Activated naive CD4-positive, alpha-beta T cell treated with anti-CD3 and anti-CD28 coated beads, Interleukin-2, amount 50 U/mL, for 24 hours (primary cell): ENCODE measurements around the gene ANKRD40CL.
"Not testable (repeated sequence)": the region's sequence is repeated elsewhere in the genome, so short reads cannot be mapped to it uniquely, and the experiment has no call there.

Source experiments
- H3K27ac Mint-ChIP-seq: one replicate; pipeline ENCODE4 v1.8.0; 2021; ENCODE audit warnings: mild to moderate bottlenecking, mixed read lengths
- H3K27me3 Mint-ChIP-seq: one replicate; pipeline ENCODE4 v1.8.0; 2021; ENCODE audit warnings: mixed read lengths
- H3K36me3 Mint-ChIP-seq: one replicate; pipeline ENCODE4 v1.8.0; 2021; ENCODE audit warnings: mixed read lengths
- H3K4me1 Mint-ChIP-seq: one replicate; pipeline ENCODE4 v1.8.0; 2021; ENCODE audit warnings: mixed read lengths
- H3K4me3 Mint-ChIP-seq: one replicate; pipeline ENCODE4 v1.8.0; 2021; ENCODE audit warnings: mild to moderate bottlenecking, mixed read lengths
- H3K9me3 Mint-ChIP-seq: one replicate; pipeline ENCODE4 v1.8.0; 2021; ENCODE audit warnings: mixed read lengths

Gene ANKRD40CL, protein sequence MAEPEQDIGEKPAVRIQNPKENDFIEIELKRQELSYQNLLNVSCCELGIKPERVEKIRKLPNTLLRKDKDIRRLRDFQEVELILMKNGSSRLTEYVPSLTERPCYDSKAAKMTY

DNA sequence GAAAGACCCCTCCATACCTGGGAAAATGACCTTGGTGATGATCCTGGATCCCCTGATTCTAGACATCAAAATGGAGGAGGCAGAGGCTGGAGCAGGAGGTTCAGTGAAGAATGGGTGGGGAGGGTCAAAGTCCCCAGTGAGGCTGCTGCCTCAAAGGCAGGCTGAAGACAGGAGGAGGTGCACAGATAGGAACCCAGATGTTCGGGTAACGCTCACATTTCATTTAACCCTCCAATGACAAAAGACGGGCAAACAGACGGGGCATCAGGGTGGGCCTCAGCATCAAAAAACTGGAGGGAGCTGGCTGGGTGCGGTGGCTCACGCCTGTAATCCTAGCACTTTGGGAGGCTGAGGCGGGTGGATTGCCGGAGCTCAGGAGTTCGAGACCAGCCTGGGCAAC is at the start of gene ANKRD40CL:
Gene ANKRD40CL (minus strand): TSS at position 73 of the 400 bp plus-strand sequence. CDS start 605 bp downstream, outside the sequence.
- no peaks in the 10 kb centered on the region for H3K36me3 Mint-ChIP-seq
- H3K27ac Mint-ChIP-seq, result no peak within 1 kb of the TSS
- H3K4me1 Mint-ChIP-seq, result peaks cover 17% of the 10 kb centered on the region
- H3K4me3 Mint-ChIP-seq, result no peak within 1 kb of the TSS
- no peaks in the 10 kb centered on the region for H3K27me3 Mint-ChIP-seq
- no peaks in the 10 kb centered on the region for H3K9me3 Mint-ChIP-seq

DNA sequence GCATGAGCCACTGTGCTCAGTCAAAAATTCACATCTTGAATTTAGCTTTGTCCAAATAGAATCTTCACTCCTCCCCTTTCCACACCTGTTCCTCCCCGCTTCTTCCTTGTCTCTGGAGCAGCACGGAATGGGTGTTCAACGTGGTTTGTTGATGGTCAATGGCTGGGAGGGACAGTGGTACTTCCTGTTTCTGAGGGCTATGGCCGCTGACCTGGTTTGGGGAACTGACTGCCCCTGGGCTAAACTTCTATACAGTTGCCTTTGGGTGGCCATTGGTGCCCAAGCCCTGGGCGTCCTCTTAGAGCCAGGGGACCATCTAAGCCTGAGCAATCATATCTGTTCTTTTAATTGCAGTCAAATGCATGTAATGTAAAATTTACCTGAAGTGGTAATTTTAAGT is 49.0 kb upstream of the ANKRD40CL start:
- Mint-ChIP-seq H3K27me3 (peaks cover 1% of the 10 kb centered on the region), H3K4me1 (no peaks in the 10 kb centered on the region), H3K27ac (no peak overlapping the region), H3K9me3 (no peaks in the 10 kb centered on the region), H3K36me3 (no peaks in the 10 kb centered on the region), H3K4me3 (no peak overlapping the region)

DNA sequence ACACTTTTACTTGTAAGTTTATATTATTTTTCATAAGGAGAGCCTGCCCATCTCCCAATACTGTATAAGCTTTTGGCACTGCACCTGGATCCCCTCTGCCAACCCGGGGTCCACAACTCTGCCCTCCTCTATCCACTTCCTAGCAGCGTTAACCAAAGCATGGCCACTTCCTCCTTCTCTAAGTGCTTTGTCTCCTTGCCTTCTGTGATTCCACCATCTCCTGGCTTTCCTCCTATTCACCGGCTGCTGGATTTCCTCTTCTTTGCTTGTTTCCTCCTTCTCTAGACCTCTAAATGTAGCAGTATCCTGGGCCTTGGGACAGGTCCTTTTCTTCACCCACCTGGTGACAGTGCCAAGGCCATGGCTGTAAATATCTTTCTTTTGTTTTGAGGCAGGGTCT is 48.1 kb upstream of the ANKRD40CL start:
- Mint-ChIP-seq H3K27me3 (peaks cover 1% of the 10 kb centered on the region), H3K4me1 (no peaks in the 10 kb centered on the region), H3K4me3 (no peak overlapping the region), H3K27ac (no peak overlapping the region), H3K36me3 (no peaks in the 10 kb centered on the region), H3K9me3 (no peaks in the 10 kb centered on the region)

DNA sequence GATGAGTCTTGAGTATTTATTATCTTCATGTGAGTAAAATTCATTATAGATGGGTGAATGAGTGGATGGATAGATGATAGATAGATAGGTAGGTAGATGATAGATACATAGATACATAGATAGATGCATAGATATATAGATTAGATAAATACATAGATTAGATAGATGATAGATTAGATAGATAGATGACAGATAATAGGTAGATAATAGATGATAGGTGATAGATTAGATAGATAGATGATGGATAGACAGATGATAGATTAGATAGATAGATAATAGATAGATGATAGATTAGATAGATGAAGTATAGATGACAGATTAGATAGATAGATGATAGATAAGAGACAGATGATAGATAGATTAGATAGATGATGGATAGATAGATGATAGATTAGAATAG is 46.3 kb upstream of the ANKRD40CL start:
- H3K4me3 Mint-ChIP-seq, result no peak overlapping the region
- H3K9me3 Mint-ChIP-seq, result no peaks in the 10 kb centered on the region
- no peak overlapping the region for H3K27ac Mint-ChIP-seq
- H3K27me3 Mint-ChIP-seq, result peaks cover 1% of the 10 kb centered on the region
- no peaks in the 10 kb centered on the region for H3K4me1 Mint-ChIP-seq
- H3K36me3 Mint-ChIP-seq, result no peaks in the 10 kb centered on the region

DNA sequence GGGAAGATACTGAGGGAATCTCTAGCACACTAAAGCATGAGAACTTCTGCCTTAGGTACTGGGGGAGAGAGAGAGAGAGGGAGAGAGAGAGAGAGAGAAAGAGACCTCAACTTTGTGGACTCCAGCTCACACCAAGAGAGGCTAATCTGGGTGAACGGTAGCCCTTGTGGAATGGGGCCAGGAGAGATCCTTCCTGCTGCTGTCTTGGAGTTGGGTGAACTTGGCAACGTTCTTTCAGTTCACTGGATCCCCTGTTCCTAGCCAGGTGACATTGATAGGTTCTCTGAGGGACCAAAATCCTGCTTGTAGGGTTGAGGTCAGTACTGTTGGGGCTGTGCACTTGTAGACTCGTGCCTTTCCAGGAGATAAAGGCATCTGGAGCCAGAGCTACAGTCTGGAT is 41.6 kb upstream of the ANKRD40CL start:
- no peaks in the 10 kb centered on the region for H3K4me1 Mint-ChIP-seq
- no peaks in the 10 kb centered on the region for H3K36me3 Mint-ChIP-seq
- no peak overlapping the region for H3K27ac Mint-ChIP-seq
- H3K27me3 Mint-ChIP-seq, result no peaks in the 10 kb centered on the region
- no peaks in the 10 kb centered on the region for H3K9me3 Mint-ChIP-seq
- no peak overlapping the region for H3K4me3 Mint-ChIP-seq

DNA sequence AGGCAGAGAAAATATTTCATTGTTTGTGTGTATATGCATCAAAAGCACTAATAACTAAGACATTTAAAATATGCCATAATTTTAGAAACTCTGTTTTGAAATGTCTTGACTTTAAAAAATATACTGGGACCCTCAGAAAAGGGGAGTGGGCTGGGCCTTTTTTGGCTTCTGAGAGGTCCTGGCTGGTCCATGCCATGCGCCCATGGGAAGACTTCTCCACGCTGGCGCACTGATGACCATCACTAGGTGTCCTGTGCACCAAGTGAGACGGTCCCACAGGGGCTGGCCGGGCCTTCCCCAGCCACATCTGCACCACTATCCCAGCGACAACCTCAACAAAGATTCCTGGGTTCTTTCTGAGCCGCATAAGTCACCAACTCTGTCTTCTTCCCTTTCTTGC is 41.1 kb upstream of the ANKRD40CL start:
- H3K4me1 Mint-ChIP-seq, result no peaks in the 10 kb centered on the region
- H3K9me3 Mint-ChIP-seq, result no peaks in the 10 kb centered on the region
- H3K4me3 Mint-ChIP-seq, result no peak overlapping the region
- H3K27ac Mint-ChIP-seq, result no peak overlapping the region
- H3K27me3 Mint-ChIP-seq, result no peaks in the 10 kb centered on the region
- H3K36me3 Mint-ChIP-seq, result no peaks in the 10 kb centered on the region

DNA sequence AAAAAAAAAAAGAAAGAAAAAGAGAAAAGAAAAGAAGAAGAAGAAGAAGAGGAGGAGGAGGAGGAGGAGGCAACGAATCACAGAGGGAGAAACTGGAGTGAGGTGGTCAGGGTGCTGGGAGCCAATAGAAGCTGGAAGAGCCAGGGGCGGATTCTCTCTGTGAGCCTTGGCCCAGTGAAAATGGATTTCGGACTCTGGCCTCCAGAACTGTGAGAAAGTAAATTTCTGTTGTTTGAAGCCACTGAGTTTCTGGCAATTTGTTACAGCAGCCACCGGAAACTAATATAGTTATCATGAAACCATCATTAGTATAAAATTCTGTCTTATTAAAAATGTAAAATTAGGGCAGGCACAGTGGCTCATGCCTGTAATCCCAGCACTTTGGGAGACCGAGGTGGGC is 40.4 kb upstream of the ANKRD40CL start:
- no peak overlapping the region for H3K4me3 Mint-ChIP-seq
- no peaks in the 10 kb centered on the region for H3K36me3 Mint-ChIP-seq
- no peaks in the 10 kb centered on the region for H3K9me3 Mint-ChIP-seq
- no peaks in the 10 kb centered on the region for H3K27me3 Mint-ChIP-seq
- no peak overlapping the region for H3K27ac Mint-ChIP-seq
- H3K4me1 Mint-ChIP-seq, result no peaks in the 10 kb centered on the region

DNA sequence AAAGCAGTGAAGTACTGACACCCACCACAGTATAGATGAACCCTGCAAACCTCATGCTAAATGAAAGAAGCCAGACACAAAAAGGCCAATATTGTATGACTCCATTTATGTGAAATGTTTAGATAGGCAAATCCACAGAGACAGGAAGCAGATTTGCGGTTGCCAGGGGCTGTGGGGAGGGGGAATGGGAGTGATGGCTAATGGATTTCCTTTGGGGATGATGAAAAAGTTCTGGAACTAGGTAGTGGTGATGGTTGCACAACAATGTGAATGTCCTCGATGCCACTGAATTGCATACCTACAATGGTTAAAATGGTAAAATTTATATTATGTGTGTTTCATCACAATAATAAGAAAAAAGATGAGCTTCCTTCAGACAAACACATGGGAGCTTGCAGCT is 39.7 kb upstream of the ANKRD40CL start:
- H3K4me3 Mint-ChIP-seq, result no peak overlapping the region
- H3K27ac Mint-ChIP-seq, result no peak overlapping the region
- no peaks in the 10 kb centered on the region for H3K27me3 Mint-ChIP-seq
- H3K9me3 Mint-ChIP-seq, result no peaks in the 10 kb centered on the region
- no peaks in the 10 kb centered on the region for H3K36me3 Mint-ChIP-seq
- H3K4me1 Mint-ChIP-seq, result no peaks in the 10 kb centered on the region

DNA sequence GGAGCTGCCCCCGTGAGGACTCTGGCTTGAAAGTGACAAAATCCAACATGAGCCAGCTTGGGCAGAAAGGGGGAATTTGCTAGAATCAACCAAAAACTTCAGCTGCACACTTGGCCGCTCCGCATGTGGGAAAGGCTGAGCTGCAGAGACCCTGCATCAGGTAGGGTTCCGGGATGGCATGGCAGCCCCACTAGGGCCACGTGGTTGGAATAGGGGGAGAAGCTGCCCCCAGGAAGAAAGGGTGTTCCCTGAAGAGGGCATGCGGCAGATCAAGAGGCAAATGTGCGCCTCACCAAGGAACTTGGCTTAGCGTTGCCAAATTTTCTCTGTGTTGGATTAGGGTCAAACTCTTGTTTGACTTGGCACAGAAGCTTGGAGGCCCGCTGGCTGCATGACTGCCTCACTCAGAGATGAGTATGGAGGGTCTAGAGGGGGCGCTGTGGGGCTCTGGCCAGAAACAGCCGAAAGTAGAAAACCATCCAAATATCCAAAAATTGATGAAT is 38.9 kb upstream of the ANKRD40CL start:
- H3K4me3 Mint-ChIP-seq, result no peak overlapping the region
- H3K4me1 Mint-ChIP-seq, result no peaks in the 10 kb centered on the region

DNA sequence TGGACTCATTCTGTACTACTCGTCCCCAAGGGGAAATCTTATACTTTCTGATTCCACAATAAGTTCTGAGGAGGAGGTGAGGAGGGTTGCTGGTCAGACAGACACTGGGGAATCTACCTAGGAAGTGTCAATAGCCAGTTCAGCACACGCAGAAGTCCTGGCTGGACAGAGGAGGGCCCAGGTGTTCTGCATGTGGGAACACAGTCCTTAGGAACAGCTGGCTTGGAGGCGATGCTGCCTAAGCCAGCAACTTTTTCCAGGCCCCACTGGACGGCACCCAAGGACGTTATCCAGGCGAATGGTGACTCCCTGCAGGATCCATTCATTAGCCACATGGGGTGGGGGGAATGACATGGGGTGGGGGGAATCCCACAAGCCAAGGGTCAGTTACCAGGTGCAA is 38.2 kb upstream of the ANKRD40CL start:
- Mint-ChIP-seq H3K4me3 (no peak overlapping the region), H3K4me1 (no peaks in the 10 kb centered on the region), H3K27me3 (no peaks in the 10 kb centered on the region), H3K27ac (no peak overlapping the region), H3K36me3 (no peaks in the 10 kb centered on the region), H3K9me3 (no peaks in the 10 kb centered on the region)

More for the DNA sequence above, 38.9 kb upstream of the ANKRD40CL start:
- Mint-ChIP-seq H3K27me3 (no peaks in the 10 kb centered on the region), H3K27ac (no peak overlapping the region), H3K9me3 (no peaks in the 10 kb centered on the region), H3K36me3 (no peaks in the 10 kb centered on the region)

DNA sequence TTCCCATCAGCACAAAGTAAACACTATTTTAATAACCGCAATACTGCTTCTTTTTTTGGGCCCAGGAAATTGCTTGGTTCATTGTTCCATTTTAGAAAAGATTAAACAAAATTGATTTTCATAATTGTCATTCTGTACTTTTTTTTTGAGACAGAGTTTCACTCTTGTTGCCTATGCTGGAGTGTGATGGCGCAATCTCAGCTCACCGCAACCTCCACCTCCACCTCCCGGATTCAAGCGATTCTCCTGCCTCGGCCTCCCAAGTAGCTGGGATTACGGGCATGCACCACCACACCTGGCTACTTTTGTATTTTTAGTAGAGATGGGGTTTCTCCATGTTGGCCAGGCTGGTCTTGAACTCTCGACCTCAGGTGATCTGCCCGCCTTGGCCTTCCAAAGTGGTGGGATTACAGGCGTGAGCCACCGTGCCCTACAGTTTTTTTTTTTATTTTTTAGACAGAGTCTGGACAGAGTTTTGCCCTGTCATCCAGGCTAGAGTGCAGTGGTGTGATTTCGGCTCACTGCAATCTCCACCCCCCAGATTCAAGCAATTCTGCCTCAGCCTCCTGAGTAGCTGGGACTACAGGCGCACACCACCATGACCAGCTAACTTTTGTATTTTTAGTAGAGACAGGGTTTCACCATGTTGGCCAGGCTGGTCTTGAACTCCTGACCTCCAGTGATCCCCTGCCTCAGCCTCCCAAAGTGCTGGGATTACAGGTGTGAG is 37.6 kb upstream of the ANKRD40CL start:
- H3K4me1 Mint-ChIP-seq, H3K36me3 Mint-ChIP-seq, H3K27ac Mint-ChIP-seq, H3K9me3 Mint-ChIP-seq, H3K27me3 Mint-ChIP-seq, H3K4me3 Mint-ChIP-seq: not testable (repeated sequence)

DNA sequence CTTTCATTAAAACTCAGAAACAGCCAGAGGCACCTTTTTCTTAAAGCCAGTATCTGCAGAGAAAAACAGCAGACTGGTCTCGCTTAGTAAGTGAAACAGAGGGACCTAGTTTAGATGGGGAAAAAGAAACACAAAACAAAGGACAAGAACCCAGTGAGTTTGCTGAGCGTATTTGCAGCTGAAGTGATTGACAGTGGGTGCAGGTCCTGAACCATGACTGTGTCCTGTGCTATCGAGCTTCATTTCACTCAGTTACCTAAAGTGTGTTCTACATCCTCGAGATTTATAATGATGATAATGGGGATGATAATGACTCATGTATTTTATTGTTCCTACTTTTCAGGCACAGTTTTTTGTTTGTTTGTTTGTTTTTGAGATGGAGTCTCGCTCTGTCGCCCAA is 36.4 kb upstream of the ANKRD40CL start:
- Mint-ChIP-seq H3K27me3 (no peaks in the 10 kb centered on the region), H3K36me3 (no peaks in the 10 kb centered on the region), H3K4me1 (no peaks in the 10 kb centered on the region), H3K27ac (no peak overlapping the region), H3K4me3 (no peak overlapping the region), H3K9me3 (no peaks in the 10 kb centered on the region)

DNA sequence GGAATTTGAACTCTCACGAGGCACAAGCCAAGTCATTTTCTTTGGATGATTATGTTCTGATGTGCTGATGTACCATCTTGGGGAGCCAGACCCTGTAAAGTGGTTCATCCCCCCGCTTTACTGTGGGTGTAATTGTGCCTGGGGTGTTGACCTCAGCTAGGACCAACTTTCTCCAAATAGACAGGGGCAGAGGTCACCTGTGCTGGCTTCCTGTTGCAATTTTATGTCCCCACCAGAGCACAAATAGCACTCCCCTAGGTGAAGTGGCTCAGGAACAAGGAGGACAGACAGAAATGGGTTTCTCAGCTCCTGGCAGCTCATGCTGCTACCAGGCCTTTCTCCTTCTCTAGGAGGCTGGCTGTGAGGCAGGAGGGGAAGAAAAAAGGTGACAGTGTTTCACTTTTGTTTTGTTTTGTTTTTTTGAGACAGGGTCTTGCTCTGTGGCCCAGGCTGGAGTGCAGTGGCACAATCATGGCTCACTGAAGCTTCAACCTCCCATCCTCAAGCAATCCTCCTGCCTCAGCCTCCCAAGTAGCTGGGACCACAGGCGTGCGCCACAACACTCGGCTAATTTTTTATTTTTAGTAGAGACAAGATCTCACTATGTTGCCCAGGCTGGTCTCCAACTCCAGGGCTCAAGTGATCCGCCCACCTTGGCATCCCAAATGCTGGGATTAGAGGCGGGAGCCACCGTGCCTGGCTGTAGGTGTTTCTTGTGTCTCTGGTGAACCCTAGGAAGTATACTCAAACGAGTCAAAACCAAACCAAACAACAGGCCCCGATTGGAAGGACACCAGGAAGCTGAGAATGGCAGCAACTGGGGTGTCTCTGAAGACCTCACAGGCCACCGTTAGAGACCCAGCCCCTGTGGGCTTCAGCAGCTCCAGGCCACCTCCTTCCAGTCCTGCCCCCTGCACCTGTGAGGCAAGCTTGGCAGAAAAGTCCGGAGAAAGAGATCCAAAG is 35.6 kb upstream of the ANKRD40CL start:
- Mint-ChIP-seq H3K36me3 (no peaks in the 10 kb centered on the region), H3K27ac (no peak overlapping the region), H3K9me3 (no peaks in the 10 kb centered on the region), H3K4me3 (no peak overlapping the region), H3K4me1 (no peaks in the 10 kb centered on the region), H3K27me3 (no peaks in the 10 kb centered on the region)

DNA sequence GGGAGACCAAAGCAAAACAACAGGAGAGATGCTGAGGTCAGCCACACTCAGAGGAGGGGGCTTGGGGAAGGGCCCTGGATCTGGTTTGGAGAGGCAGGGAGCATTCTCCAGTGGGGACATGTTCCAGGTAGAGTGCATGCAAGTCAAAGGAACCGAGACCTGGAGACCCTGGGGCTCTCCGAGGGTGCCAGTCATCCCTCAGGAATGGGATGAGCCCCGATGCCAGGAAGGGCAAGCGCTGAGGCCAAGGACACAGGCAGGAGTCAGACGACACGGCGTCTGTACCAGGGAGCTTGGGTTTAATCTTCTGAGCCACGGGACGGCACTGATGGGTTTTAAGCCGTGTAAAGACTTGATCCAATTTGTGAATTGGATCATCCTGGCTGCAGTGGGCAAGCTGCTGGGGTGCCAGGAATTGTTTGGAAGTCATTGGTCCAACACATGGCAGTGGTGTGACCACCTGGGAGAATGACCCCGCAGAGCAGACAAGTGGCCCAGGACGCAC is 32.9 kb upstream of the ANKRD40CL start:
- no peak overlapping the region for H3K27ac Mint-ChIP-seq
- no peaks in the 10 kb centered on the region for H3K9me3 Mint-ChIP-seq
- no peaks in the 10 kb centered on the region for H3K36me3 Mint-ChIP-seq
- no peaks in the 10 kb centered on the region for H3K4me1 Mint-ChIP-seq
- no peaks in the 10 kb centered on the region for H3K27me3 Mint-ChIP-seq
- H3K4me3 Mint-ChIP-seq, result no peak overlapping the region

DNA sequence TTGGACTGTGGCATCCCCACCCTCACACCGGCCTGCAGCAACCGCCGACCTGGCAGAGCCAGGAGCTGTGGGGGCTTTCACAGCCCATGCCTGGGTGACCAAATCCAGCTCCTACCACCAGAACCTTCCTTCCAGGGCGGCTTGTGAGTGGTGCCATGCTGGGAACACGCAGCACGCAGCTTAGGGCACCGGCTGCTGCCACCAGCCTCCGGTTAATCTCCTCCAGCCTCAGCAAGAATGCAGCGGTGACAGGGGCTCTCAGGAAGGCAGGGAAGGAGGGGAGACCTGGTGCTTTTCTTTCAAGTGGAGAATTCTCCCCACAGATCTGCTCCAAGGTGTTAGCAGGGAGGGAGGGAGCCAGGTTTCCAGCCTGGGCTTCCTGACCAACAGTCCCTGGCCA is 32.3 kb upstream of the ANKRD40CL start:
- Mint-ChIP-seq H3K4me1 (no peaks in the 10 kb centered on the region), H3K36me3 (no peaks in the 10 kb centered on the region), H3K27ac (no peak overlapping the region), H3K27me3 (no peaks in the 10 kb centered on the region), H3K4me3 (no peak overlapping the region), H3K9me3 (no peaks in the 10 kb centered on the region)
